ENCODE results near the gene ARHGAP8.
"Not testable (repeated sequence)": the region's sequence is repeated elsewhere in the genome, so short reads cannot be mapped to it uniquely, and the experiment has no call there.

Gene ARHGAP8

DNA sequence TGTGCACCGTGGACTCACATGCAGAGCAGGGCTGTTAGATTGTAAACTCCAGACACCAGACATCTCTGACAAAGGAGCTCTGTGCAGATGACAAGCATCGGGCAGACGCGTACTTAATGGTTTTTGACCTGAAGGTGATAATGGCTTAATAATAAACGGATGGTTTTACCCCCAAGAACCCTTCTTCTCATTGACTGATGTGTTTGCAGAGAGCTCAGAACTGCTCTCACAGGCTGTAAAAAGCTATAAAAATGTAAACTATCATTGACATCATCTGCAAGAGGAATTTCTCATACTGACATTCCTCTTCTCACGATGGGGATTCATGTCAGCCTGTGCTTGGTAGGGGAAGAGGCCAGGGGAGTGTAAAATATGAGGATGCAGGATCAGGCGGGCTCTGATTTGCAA lies 8.6 kb upstream of the ARHGAP8 start:
- Histone ChIP-seq H3K36me3 (ENCODE audit: control insufficient read depth, insufficient read depth, low read length) (no peaks in the 10 kb centered on the region), H3K79me1 (ENCODE audit: low read length) (no peaks in the 10 kb centered on the region), H3K4me3 (ENCODE audit: low read length) (no peak overlapping the region), H3K9ac (ENCODE audit: low read length) (no peak overlapping the region), H2BK120ac (ENCODE audit: low read depth, low read length) (no peak overlapping the region), H3K4me2 (ENCODE audit: low read length) (no peak overlapping the region), H3K18ac (ENCODE audit: low read length) (no peak overlapping the region), H2BK5ac (ENCODE audit: low read length) (no peak overlapping the region), H2BK15ac (replicated peaks; ENCODE audit: low read depth) (no peak overlapping the region), H4K8ac (ENCODE audit: low read depth, low read length) (no peak overlapping the region), H3K4me1 (ENCODE audit: control insufficient read depth, low read depth, low read length) (peaks cover 5% of the 10 kb centered on the region), H2AK5ac (ENCODE audit: low read length) (no peak overlapping the region), H3K27ac (ENCODE audit: low read depth, low read length) (no peak overlapping the region), H3K23ac (ENCODE audit: low read length) (no peak overlapping the region), H3K79me2 (ENCODE audit: control insufficient read depth, insufficient read depth, low read length) (no peaks in the 10 kb centered on the region), H3K27me3 (ENCODE audit: insufficient read depth, low read length, poor library complexity) (no peaks in the 10 kb centered on the region), H3K4ac (ENCODE audit: low read depth, low read length) (no peak overlapping the region), H4K5ac (ENCODE audit: low read length) (no peak overlapping the region), H3K56ac (ENCODE audit: low read length) (no peak overlapping the region)
- WGBS (ENCODE audit: extremely low coverage, insufficient coverage, low lambda C conversion rate), result no CpG with 5 or more reads among the region's 7 CpGs
- DNase-seq, result peak; percentile 22

DNA sequence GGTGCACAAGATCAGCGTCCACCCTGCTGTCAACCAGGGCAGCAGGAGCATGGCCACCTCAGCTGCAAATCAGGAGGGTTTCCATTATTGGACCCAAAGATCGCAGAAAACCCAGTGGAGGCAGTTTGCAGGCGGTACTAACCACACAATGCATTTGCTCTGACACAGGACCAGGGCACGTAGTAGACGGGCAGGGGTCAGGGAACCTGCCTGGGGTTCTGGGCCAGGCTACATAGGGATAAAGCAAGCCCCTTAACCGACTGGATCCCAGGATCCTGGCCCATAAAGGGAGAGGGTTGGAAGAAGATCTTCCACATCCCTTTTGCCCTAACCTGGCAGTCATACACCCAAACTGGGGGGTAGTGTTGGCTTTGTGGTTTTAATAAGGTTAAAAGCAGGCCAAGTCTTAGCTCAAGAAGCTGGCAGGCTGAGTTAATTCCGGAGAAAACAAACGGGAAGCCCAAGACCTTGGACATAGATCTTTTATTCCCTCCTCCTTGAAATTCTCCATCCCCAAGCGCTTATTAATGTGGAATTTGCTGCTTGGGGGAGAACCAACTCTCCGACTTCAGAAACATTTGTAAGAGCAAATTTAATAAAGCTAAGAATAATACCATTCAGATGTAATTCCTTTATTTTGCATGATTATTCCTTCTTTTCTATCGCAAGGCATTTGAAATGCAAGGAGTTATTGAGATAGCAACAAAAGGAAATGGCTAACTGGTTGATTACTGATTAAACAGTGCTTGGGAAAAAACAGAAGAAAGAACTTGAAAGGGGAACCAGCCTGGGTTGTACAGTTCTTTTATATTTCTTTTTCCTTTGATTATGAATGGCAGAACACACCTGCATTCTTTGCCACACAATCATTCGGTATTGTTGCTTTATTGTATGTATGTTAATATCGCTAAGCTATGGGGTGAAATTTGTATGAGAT lies 6.3 kb upstream of the ARHGAP8 start:
- WGBS (ENCODE audit: extremely low coverage, insufficient coverage, low lambda C conversion rate), result no CpG with 5 or more reads among the region's 13 CpGs

DNA sequence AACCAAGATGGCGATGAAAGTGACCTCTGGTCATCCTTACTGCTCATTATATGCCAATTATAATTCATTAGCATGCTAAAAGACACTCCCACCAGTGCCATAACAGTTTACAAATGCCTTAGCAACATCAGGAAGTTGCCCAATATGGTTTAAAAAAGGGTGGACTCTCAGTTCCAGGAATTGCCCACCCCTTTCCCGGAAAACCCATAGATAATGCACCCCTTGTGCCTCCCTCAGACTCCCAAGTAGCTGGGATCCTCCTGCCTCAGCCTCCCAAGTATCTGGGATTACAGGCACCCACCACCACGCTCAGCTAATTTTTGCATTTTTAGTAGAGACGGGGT lies 4.6 kb upstream of the ARHGAP8 start:
- not testable (repeated sequence) for H2BK120ac ChIP-seq (ENCODE audit: low read depth, low read length); H3K4me3 ChIP-seq (ENCODE audit: low read length); H3K56ac ChIP-seq (ENCODE audit: low read length); H3K27me3 ChIP-seq (ENCODE audit: insufficient read depth, low read length, poor library complexity); H3K4me1 ChIP-seq (ENCODE audit: control insufficient read depth, low read depth, low read length); H2BK15ac ChIP-seq (replicated peaks; ENCODE audit: low read depth); H3K79me2 ChIP-seq (ENCODE audit: control insufficient read depth, insufficient read depth, low read length); DNase-seq; H3K18ac ChIP-seq (ENCODE audit: low read length); H3K9ac ChIP-seq (ENCODE audit: low read length); H3K27ac ChIP-seq (ENCODE audit: low read depth, low read length); H3K23ac ChIP-seq (ENCODE audit: low read length); H4K8ac ChIP-seq (ENCODE audit: low read depth, low read length); H3K79me1 ChIP-seq (ENCODE audit: low read length); H2BK5ac ChIP-seq (ENCODE audit: low read length); H3K36me3 ChIP-seq (ENCODE audit: control insufficient read depth, insufficient read depth, low read length); H4K5ac ChIP-seq (ENCODE audit: low read length); H3K4ac ChIP-seq (ENCODE audit: low read depth, low read length); H3K4me2 ChIP-seq (ENCODE audit: low read length); H2AK5ac ChIP-seq (ENCODE audit: low read length)
- no CpG with 5 or more reads among the region's 4 CpGs for WGBS (ENCODE audit: extremely low coverage, insufficient coverage, low lambda C conversion rate)

More for the DNA sequence above, 6.3 kb upstream of the ARHGAP8 start:
- H3K27me3 ChIP-seq (ENCODE audit: insufficient read depth, low read length, poor library complexity), result no peaks in the 10 kb centered on the region
- no peak overlapping the region for H3K4me2 ChIP-seq (ENCODE audit: low read length)
- H3K79me1 ChIP-seq (ENCODE audit: low read length), result no peaks in the 10 kb centered on the region
- no peak overlapping the region for H3K4me3 ChIP-seq (ENCODE audit: low read length)
- no peak overlapping the region for H2BK15ac ChIP-seq (replicated peaks; ENCODE audit: low read depth)
- no peak overlapping the region for H2BK120ac ChIP-seq (ENCODE audit: low read depth, low read length)
- no peaks in the 10 kb centered on the region for H3K36me3 ChIP-seq (ENCODE audit: control insufficient read depth, insufficient read depth, low read length)
- H3K27ac ChIP-seq (ENCODE audit: low read depth, low read length), result no peak overlapping the region
- no peak overlapping the region for H3K9ac ChIP-seq (ENCODE audit: low read length)
- H3K4me1 ChIP-seq (ENCODE audit: control insufficient read depth, low read depth, low read length), result peaks cover 5% of the 10 kb centered on the region
- no peak overlapping the region for H3K56ac ChIP-seq (ENCODE audit: low read length)
- no peak overlapping the region for H2AK5ac ChIP-seq (ENCODE audit: low read length)
- no peaks in the 10 kb centered on the region for H3K79me2 ChIP-seq (ENCODE audit: control insufficient read depth, insufficient read depth, low read length)
- H2BK5ac ChIP-seq (ENCODE audit: low read length), result no peak overlapping the region
- DNase-seq, result no peak
- H3K18ac ChIP-seq (ENCODE audit: low read length), result no peak overlapping the region
- no peak overlapping the region for H4K5ac ChIP-seq (ENCODE audit: low read length)
- no peak overlapping the region for H3K4ac ChIP-seq (ENCODE audit: low read depth, low read length)
- H3K23ac ChIP-seq (ENCODE audit: low read length), result no peak overlapping the region
- H4K8ac ChIP-seq (ENCODE audit: low read depth, low read length), result no peak overlapping the region

DNA sequence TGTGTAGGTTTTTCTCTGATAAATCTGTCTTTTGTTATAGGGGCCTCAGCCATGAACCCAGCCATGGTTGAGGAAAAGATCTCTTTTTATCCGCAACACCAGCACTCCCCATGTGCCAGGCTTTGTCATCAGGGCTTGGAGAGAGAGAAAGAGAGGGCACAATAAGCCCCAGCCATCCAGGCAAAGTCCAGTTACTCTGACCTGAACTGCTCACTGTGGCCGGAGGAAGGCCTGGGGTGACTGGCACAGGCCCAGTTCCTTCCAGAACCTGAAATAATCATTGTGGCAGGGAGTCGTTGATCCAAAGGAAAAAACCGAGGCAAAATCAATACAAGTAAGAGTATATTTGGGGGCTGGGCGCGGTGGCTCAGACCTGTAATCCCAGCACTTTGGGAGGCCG lies 3.9 kb upstream of the ARHGAP8 start:
- DNase-seq, result no peak
- no peak overlapping the region for H4K8ac ChIP-seq (ENCODE audit: low read depth, low read length)
- no peak overlapping the region for H3K4me3 ChIP-seq (ENCODE audit: low read length)
- H2BK5ac ChIP-seq (ENCODE audit: low read length), result no peak overlapping the region
- no peaks in the 10 kb centered on the region for H3K79me2 ChIP-seq (ENCODE audit: control insufficient read depth, insufficient read depth, low read length)
- H4K5ac ChIP-seq (ENCODE audit: low read length), result no peak overlapping the region
- no peak overlapping the region for H3K4me2 ChIP-seq (ENCODE audit: low read length)
- H2BK15ac ChIP-seq (replicated peaks; ENCODE audit: low read depth), result no peak overlapping the region
- H3K4me1 ChIP-seq (ENCODE audit: control insufficient read depth, low read depth, low read length), result peaks cover 5% of the 10 kb centered on the region
- no peaks in the 10 kb centered on the region for H3K79me1 ChIP-seq (ENCODE audit: low read length)
- no peak overlapping the region for H3K56ac ChIP-seq (ENCODE audit: low read length)
- H3K36me3 ChIP-seq (ENCODE audit: control insufficient read depth, insufficient read depth, low read length), result no peaks in the 10 kb centered on the region
- no peak overlapping the region for H3K27ac ChIP-seq (ENCODE audit: low read depth, low read length)
- no peak overlapping the region for H2BK120ac ChIP-seq (ENCODE audit: low read depth, low read length)
- no peak overlapping the region for H2AK5ac ChIP-seq (ENCODE audit: low read length)
- WGBS (ENCODE audit: extremely low coverage, insufficient coverage, low lambda C conversion rate), result no CpG with 5 or more reads among the region's 7 CpGs
- H3K4ac ChIP-seq (ENCODE audit: low read depth, low read length), result no peak overlapping the region
- no peaks in the 10 kb centered on the region for H3K27me3 ChIP-seq (ENCODE audit: insufficient read depth, low read length, poor library complexity)
- no peak overlapping the region for H3K18ac ChIP-seq (ENCODE audit: low read length)
- H3K9ac ChIP-seq (ENCODE audit: low read length), result no peak overlapping the region
- no peak overlapping the region for H3K23ac ChIP-seq (ENCODE audit: low read length)

DNA sequence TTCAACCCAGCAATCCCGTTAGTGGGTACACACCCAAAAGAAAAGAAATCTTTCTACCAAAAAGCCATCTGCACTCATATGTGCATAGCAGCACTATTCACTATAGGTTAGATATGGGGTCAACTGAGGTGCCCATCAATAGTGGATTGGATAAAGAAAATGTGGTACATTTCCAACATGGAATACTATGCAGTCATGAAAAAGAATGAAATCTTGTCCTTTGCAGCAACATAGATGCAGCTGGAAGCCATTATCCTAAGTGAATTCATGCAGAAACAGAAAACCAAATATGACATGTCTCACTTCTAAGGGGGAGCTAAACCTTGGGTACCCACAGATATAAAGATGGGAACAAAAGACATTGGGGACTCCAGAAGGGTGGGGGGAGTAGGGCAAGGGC lies 1.9 kb upstream of the ARHGAP8 start:
- no peak overlapping the region for H2BK120ac ChIP-seq (ENCODE audit: low read depth, low read length)
- WGBS (ENCODE audit: extremely low coverage, insufficient coverage, low lambda C conversion rate), result no CpG with 5 or more reads among the region's 1 CpG

More for the DNA sequence above, 1.9 kb upstream of the ARHGAP8 start:
- no peak overlapping the region for H2AK5ac ChIP-seq (ENCODE audit: low read length)
- no peaks in the 10 kb centered on the region for H3K27me3 ChIP-seq (ENCODE audit: insufficient read depth, low read length, poor library complexity)
- peaks cover 13% of the 10 kb centered on the region for H3K4me1 ChIP-seq (ENCODE audit: control insufficient read depth, low read depth, low read length)
- no peak overlapping the region for H4K5ac ChIP-seq (ENCODE audit: low read length)
- H3K4me2 ChIP-seq (ENCODE audit: low read length), result no peak overlapping the region
- H3K27ac ChIP-seq (ENCODE audit: low read depth, low read length), result no peak overlapping the region
- no peak overlapping the region for H3K4ac ChIP-seq (ENCODE audit: low read depth, low read length)
- no peak overlapping the region for H3K56ac ChIP-seq (ENCODE audit: low read length)
- no peak for DNase-seq
- H3K79me1 ChIP-seq (ENCODE audit: low read length), result no peaks in the 10 kb centered on the region
- no peak overlapping the region for H3K18ac ChIP-seq (ENCODE audit: low read length)
- no peak overlapping the region for H4K8ac ChIP-seq (ENCODE audit: low read depth, low read length)
- H3K36me3 ChIP-seq (ENCODE audit: control insufficient read depth, insufficient read depth, low read length), result no peaks in the 10 kb centered on the region
- H2BK5ac ChIP-seq (ENCODE audit: low read length), result no peak overlapping the region
- no peak overlapping the region for H2BK15ac ChIP-seq (replicated peaks; ENCODE audit: low read depth)
- H3K79me2 ChIP-seq (ENCODE audit: control insufficient read depth, insufficient read depth, low read length), result no peaks in the 10 kb centered on the region
- no peak overlapping the region for H3K9ac ChIP-seq (ENCODE audit: low read length)
- H3K4me3 ChIP-seq (ENCODE audit: low read length), result no peak overlapping the region
- H3K23ac ChIP-seq (ENCODE audit: low read length), result no peak overlapping the region

Measured in mesendoderm (in vitro differentiated cells).